NCI-H1417 treated with DMSO at 0.1 percent for 48 hours (cell line): Measurements from ENCODE around the gene NEK3.
"Not testable (repeated sequence)": the region's sequence is repeated elsewhere in the genome, so short reads cannot be mapped to it uniquely, and the experiment has no call there.

Experiments
- DNase-seq: peaks from one replicate; lab custom pipeline; 2025; lab: John Stamatoyannopoulos, UW

NEK3 gene

DNA sequence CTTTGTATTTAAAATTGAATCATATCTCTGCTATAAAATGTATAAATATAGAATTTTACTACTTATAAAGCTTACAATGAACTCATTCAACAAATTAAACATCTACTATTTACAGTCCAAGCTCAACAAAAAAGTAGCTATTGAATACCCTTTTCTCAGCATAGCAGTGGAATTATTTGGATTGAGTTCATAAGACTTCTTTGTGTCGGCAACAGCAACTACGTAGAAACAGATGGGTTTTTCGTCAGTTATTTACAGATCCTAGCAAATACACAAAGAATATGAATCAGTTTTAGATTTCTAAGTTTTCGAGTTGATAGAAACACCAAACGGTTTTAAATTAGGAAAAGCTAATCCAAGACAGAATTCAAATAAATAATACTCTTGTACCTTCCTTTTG, 10.4 kb upstream of the NEK3 start:
- no peak for DNase-seq

DNA sequence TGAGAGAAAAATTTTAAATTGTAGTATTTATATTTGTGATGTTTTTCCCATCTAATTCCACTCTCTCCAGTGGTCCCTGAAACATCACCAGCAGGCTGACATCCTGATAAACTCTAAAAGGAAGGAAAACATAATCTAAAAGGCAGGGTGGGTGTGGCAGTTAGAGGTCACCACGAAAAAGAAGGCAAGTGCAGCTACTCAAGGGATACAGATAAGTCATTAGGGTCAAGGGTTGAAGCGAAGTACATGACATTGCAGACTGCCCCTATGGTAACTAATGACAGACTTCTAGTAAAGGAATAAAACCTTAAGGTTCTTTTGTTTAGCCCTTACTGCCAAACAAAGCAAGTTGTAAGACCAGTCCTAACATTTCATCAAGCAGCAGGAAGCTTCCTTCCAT, 6.0 kb upstream of the NEK3 start:
- no peak for DNase-seq

DNA sequence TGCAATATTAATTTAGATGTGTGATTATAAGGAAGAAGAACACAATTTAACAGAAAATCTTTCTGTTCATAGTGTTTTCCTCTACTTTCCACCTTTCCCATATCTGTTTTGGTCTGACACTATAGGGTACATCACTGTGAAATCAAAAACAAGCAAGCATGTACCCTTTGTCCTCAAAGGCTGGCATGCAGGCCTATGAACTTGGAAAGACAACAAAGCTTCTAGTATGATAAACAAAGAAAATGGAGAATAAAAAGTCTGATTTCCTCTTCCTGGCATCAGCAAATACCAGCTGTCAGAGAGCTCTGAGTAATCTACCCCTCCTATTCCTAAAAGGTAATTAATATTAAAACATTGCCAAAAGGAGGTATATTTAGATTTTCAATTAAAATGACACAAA, 5.6 kb upstream of the NEK3 start:
- DNase-seq = no peak

DNA sequence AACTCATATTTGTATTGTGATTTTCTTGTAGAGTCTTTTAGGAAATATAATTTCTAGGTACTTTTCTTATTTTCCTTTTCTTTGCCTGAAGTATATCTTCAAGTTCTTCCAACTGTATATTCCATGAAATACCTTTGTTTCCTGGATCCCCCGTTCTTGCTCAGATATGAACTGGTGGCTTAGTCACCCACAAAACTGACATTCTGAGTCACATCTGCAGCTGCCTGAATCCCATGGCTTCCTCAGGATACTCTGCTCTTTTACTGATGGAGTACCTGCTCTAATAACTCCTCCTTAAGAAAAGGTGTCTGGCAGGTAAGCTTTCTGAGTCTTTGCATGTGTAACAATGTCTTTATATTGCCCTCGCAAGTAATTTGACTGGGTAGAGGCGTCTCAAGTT, 4.5 kb upstream of the NEK3 start:
- DNase-seq = not testable (repeated sequence)

DNA sequence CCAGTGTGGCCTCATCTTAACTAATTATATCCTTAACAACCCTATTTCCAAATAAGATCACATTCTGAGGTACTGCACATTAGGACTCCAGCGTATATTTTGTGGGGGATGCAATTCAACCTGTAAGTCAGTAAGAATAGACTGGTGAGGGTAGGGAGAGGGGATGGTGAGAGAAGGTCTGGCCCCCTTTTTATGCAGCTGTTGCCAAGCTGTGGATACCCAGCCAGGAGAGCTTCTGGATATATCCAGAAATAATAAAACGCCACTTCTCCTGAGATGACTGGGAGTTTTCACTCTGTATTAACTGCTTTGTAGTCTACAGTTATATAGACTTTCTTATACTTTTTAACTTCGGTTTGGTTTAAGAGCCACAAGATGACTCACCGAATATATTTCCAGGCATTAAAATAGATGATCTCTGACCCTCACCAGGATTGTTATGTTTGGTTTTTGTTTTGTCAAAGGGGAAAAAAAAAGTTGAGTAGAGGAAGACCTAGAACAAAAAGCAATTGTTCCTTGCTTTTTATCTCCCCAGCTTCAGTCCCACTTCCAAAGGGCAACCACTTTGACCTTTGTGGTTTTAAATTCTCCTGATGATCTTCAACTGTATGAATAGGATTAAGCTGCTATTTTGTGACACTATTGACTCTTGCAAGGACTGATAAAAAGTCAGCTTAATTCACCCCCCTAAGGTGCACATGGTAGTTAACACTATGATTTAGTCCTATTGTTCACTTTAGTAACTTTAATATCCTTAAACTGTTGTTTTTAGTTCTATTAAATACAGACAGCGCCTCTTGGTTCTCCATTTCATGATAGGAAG, 3.1 kb upstream of the NEK3 start:
- no peak for DNase-seq

DNA sequence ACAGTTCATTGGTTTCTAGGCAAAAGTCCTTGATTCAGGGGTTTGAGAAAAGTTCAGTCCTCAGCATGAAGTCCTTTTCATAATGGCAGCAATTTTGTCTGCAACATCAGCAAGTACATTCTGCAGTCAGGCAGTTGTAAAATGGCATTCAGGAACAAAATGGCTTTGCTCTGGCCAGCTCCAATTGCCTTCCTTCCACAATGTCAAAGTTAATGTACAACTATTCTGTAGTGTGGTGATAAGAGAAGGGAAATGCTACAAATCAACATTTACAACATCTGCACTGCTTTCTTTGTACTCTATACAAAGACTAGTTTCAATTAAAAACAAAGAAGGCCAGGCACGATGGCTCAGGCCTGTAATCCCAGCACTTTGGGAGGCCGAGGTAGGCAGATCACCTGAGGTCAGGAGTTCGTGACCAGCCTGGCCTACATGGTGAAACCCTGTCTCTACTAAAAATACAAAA, 1.8 kb upstream of the NEK3 start:
- DNase-seq = no peak

DNA sequence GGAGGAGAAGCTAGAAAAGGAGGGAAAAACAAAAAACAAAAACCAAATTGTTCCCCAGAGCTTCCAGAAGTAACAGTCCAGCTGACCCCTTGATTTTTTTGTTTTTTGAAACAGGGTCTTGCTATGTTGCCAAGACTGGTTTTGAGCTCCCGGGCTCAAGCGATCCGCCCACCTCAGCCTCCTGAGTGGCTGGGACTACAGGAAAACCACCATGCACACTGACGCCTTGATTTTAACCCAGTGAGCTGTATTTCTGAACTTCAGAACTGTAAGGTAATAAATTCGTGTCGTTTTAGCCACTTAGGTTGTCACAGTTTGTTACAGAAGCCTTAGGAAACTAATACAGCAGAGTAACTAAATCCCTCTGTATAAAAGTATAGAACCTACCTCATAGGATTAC, 1.1 kb upstream of the NEK3 start:
- DNase-seq = no peak

DNA sequence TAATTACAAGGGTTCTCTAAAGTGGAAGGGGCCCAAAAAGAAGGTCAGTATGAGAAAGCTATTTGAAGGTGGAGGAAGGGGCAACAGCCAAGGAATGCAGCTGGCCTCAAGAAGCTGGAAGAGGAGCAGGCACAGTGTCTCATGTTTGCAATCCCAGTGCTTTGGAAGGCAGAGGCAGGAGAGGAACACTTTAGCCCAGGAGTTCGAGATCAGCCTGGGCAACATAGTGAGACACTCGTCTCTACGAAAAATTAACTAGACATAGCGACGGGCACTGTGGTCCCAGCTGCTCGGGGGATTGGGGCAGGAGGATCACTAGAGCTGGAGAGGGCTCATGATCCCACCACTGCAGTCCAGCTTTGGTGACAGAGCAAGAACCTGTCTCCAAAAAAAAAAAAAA, 656 bp upstream of the NEK3 start:
- DNase-seq = no peak

DNA sequence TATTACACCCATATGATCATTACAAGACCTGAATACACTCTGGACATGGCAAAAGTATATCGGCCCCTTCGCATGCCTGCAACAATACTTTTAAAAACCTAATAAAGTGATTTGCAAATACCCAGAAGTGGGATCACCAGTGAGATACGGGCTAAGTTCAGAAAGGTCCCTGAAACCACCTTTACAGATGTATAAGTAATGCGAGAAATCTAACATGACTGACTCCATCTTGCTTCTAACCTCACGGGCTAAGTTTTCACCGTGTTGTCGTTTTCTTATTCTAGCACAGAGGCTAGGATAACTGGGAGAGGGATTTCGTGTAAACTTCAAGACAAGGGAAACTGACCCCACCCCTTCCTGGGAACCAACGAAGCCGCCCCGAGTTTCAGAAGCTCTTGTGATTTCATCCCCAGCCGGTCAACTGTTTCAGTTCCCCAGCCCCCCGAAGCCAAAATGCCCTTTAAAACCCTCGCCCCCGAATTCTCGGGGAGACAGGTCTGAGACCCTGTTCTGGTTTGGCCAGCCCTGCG, 703 bp downstream of the NEK3 start:
- DNase-seq = no peak

DNA sequence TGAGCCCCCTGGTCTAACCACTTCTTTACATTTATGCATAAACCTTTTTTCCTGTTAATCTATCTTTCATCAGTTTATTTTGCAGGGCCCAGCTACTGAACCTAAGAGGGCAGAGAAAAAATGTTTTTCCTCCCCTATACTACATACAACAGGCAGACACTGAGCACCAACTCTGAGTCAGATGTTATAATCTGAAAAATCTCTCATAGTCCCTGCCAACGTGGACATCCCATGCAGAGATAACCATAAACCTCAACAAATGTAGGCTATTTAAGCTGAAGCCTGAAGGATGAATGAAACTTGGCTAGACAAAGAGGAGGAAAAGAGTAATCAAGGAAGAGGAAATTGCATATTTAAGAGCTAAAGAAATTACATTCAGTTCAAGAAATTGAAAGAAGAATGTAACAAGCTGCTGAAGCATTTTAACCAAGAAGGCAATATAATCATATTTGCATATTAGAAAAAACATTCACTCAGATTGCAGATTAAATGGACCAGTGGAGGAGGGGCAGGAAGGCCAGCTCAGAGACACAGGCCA, 2.6 kb downstream of the NEK3 start:
- no peak for DNase-seq

DNA sequence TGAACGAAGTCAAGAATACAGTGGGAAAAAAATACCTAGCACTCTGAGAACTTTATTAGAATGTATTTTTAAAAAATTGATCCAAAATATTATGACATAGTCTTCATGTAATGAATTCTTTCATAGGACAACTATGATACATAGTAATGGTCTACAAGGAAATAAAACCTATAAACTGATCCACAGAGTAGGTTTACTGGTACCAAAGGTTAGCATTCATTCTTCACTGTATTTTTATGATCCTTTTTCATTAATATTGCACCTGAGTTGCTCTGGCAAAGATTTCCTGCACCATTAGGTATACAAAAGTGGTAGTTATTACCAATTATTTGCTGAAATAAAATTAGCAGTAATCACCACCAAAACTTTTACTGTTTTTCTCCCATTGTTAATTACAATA, 4.2 kb downstream of the NEK3 start:
- DNase-seq = no peak

DNA sequence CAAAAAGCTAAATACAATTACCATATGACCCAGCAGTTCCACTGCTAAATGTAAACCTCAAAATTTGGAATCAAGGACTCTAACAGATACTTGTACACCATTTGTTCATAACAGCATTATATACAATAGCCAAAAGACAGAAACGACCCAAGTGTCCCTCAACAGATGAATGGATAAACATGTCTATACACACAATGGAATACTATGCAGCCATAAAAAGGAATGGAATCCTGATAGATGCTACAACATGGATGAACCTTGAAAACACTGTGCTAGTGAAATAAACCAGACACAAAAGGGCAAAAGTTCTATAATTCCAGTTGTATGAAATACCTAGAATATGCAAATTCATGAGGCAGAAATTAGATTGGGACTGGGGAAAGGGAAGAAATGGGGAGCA, 12.2 kb downstream of the NEK3 start:
- DNase-seq = no peak

DNA sequence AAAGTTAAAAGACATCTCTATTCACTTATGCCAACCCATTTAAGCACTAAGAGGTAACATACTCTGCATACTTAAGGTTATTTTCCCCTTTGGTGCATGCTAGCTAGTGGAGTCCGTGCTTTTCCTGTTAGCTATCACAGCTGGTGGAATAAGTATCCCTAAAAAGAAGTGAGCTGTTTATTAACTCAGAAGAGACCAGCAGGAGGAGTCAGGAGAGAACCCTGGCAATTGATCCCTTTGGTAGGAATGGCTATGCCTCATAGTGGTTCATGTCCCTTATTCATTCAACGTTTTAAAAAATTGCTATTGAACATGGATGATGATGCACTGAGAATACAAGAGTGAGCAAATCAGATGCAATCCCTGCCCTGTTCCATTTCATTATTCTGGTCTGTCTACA, 18.1 kb downstream of the NEK3 start:
- DNase-seq = no peak

DNA sequence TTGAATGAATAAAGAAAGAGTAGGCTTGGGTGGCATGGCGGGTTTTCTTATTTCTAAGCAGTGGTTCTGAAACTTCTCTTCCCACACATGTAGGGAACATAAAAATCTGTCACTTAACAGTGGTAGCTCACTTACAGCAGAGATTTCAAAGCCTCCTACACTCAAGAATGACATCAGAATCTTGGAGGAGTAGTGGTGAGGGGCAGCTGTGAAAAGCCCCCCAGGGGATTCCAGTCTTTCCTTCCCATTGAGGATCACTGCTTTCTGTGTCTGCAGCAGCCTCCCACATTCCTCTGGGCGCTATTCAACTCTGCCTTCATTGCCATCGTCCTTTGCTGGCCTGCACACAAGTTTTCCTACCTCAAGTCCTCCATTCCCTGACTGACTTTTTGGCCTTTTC, 21.9 kb downstream of the NEK3 start:
- DNase-seq = no peak

DNA sequence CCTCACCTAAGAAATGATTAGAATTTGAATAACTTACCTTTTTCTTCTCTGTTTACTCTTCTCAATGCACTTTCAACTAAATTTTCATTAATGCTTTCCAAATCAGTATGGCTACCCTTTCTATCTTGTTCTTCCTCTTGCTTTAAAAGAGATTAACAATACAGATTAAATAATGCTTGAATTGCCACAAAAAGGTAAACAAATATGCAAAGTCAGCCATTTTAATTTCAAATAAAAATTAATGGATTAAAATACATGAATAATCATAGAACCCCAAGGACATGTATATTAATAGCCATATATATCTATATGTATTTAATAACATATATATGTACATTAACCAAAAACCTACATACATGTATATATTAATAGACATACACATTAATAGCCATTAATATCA, 22.6 kb downstream of the NEK3 start:
- DNase-seq = no peak

DNA sequence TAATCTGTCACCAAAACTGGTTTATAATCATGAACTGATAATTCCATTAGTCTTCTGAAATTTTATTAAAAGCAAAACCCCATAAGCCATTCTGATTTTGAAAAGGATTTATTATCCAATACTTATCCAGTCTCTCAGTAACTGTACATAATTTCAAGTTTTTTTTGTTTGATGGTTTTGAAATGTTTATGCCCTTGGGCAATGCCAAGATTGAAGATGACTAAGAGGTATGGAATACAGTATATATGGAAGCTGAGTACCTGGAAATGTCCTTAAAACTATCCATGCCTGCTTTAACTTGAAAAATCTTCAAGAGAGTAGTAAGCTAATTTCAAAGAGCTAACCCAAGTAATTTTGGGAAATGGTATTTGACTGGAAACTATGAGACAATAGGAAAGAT, 28.8 kb downstream of the NEK3 start:
- DNase-seq = no peak

DNA sequence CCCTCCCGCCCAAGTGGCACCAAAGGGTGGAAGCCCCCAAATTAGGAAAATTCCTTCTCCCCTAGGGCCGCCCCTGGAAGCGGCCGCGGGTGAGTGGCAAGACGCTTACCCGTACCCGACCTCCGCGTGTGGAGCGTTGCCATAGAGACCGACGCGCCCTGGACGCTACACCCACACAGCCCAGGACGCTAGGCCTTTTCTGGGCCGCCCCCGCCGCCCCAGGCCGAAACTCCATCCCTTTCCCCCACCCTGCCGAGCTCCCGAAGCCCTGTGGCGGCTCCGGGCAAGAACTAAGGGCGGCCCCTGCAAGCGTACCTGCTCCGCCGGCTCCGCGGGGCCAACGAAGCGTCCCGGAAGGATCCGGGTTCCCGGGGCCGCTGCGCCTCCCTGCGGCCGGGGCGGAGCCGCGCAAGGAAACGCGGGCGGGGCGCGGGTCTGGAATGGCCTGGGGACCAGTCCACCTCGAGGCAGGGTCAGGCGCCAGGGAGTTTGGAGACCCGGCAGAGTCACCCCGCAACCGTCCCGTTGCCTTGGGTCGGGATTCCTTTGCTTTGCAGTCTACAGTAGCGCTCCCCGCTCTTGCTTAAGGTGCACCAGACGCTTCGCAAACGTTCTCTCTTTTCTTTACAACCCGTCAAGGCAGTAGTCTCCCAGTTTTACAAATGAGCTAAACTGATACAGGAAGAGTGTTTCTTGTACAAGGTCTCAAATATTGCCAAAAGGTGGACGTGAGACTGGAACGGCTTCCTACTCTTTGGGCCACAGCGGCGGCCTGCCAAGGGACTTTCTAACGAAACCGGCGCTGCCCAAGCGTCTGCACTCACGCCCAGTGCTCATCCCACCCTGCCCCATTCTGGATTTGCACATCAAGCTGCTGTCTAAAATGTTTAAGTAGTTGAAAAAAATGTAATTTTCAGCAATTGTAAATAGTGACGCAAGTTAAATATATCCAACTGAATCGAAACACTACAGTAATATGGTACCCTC, 30.4 kb downstream of the NEK3 start, which contains the start of gene NEK5:
Gene NEK5 (minus strand): TSS at position 360 of the 987 bp plus-strand sequence. CDS start 1,591 bp downstream, outside the sequence.
- no peak for DNase-seq

DNA sequence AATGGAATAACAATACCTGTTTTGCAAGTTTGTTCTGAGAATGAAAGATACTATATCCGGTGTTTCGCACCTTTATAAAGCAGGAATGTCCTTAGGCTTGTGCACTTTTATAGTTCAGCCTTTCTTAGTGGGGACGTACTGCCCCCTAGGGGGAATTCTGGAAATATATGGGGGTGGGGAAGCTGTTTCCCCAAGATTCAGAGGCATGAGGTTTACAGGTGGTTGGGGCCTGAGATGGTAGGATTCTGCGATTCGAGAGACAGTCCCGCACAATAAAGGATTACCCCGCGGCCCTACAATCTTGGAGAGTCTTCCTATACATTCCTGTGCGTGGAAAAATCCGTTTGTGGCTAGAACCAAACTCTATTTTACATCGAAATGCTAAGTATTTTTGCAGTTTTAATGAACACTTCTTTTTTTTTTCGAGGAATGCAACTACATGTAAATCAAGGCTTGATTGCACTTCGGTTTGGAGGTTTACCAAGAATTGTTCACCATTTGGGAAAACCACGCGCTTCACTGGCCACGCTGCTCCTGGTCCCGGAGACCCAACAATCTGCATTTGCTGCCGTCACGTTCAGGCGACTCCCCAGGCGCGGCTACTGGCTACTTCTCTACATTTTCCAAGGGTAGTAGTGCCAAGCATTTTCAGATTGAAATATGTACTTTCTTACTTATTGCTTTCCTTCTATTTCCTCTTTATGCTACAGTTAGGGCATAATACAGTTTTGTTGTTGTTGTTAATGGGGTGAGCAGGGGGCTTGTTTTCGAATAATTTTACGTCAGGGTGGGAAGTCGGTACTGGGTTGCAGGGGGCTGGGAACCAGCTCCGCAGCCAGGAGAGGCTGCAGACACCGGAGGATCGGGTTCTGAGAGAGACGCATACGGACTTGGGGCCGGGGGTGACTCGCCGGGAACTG, 31.4 kb downstream of the NEK3 start:
- peak; percentile 45 for DNase-seq

DNA sequence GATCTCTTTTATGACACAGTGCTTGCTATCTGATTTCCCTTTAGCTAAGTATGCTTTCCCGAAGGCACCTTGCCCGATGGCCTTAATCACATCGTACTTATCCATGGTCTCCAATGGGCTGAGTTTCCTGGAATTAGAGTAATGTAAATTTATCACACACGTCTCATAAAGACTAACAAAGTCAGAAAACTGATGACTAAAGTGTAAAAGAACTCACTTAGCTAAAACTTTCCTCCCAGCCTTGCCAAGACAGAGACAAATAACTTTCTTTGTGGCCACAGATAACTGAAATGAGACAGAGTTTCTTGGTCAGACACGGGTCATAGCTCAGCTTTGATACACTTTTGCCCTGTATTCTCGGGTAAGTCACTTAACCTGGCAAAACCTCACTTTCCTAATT, 32.0 kb downstream of the NEK3 start:
- no peak for DNase-seq

DNA sequence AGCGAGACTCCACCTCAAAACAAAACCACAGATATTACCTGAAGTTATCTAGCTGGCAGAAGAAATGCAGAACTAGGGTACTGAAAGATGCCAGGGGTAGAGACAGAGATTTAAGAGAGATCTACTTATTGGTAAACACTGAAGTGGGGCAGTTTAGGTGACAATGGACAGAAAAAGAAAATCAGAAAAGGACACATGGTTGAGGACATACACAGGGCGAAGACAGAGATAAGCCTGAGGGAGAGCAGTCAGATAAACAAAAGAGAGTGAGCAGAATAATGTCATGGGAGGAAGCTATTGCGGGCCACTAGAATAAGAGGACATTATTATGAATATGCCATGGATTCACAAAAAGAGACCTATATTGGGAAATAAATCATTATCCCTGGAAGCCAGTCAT, 33.9 kb downstream of the NEK3 start:
- DNase-seq = no peak

DNA sequence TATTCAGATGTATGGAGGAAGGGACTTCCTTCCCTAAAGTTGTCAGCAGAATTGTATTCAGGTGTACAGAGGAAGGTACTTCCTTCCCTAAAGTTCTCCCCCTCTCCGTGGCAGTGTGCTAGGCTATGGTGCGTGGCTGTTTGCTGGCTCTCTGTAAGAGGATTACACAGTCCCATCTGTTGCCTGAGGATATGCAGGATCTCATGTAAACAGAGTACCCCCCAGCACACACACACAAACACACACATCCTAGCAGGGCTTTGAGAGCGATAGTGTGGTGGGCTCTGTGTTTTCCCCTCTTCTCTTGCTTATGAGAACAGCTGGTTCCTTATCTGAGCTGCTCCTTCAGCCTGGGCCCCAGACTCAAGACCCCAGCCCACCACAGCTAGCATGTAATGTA, 40.8 kb downstream of the NEK3 start:
- no peak for DNase-seq
